ENCODE data around the gene AXIN2.

Gene AXIN2

GRCh38 chr17:65547253-65547670 lies 14.2 kb downstream of the AXIN2 start:
- Histone ChIP-seq H3K9me3 (ENCODE audit: insufficient read depth, low read length, severe bottlenecking) (no peaks in the 10 kb centered on the region), H3K36me3 (ENCODE audit: insufficient read depth, low read length) (peaks cover 15% of the 10 kb centered on the region; the same call in 1 of the 2 replicates), H3K79me2 (ENCODE audit: insufficient read depth, low read length) (no peaks in the 10 kb centered on the region), H3K9ac (ENCODE audit: low read depth, low read length) (no peak overlapping the region), H3K4me2 (ENCODE audit: insufficient read depth, low read length) (no peak overlapping the region), H3K4me3 (ENCODE audit: low read depth in 1 of 2, low read length in 2 of 2) (no peak overlapping the region), H2AFZ (ENCODE audit: low read depth, low read length) (no peak overlapping the region), H4K20me1 (ENCODE audit: insufficient read depth, low read length) (peaks cover 29% of the 10 kb centered on the region), H3K27ac (ENCODE audit: low read length) (no peak overlapping the region), H3K27me3 (ENCODE audit: insufficient read depth, low read length, poor library complexity) (no peaks in the 10 kb centered on the region), H3K4me1 (ENCODE audit: insufficient read depth, low read length) (no peaks in the 10 kb centered on the region)
- ATAC-seq (ENCODE audit: insufficient read depth, low read depth): no peak
- TF ChIP-seq CTCF (IDR thresholded peaks at IDR 0.05; ENCODE audit: borderline replicate concordance, extremely low read depth, low read length, poor library complexity, severe bottlenecking): no peak
- TF ChIP-seq EZH2 (IDR thresholded peaks at IDR 0.05; ENCODE audit: borderline replicate concordance, low read depth, low read length, severe bottlenecking): no peak
- no peak for DNase-seq

GRCh38 chr17:65546579-65546978 lies 14.9 kb downstream of the AXIN2 start:
- H3K4me2 ChIP-seq (ENCODE audit: insufficient read depth, low read length): no peak overlapping the region
- H3K9me3 ChIP-seq (ENCODE audit: insufficient read depth, low read length, severe bottlenecking): no peaks in the 10 kb centered on the region
- H3K9ac ChIP-seq (ENCODE audit: low read depth, low read length): no peak overlapping the region
- TF ChIP-seq CTCF (IDR thresholded peaks at IDR 0.05; ENCODE audit: borderline replicate concordance, extremely low read depth, low read length, poor library complexity, severe bottlenecking) (no peak), EZH2 (IDR thresholded peaks at IDR 0.05; ENCODE audit: borderline replicate concordance, low read depth, low read length, severe bottlenecking) (no peak)
- peaks cover 25% of the 10 kb centered on the region for H4K20me1 ChIP-seq (ENCODE audit: insufficient read depth, low read length)
- no peak overlapping the region for H3K27ac ChIP-seq (ENCODE audit: low read length)
- H3K4me1 ChIP-seq (ENCODE audit: insufficient read depth, low read length): no peaks in the 10 kb centered on the region
- ATAC-seq (ENCODE audit: insufficient read depth, low read depth): no peak
- no peak overlapping the region for H2AFZ ChIP-seq (ENCODE audit: low read depth, low read length)
- H3K27me3 ChIP-seq (ENCODE audit: insufficient read depth, low read length, poor library complexity): no peaks in the 10 kb centered on the region
- no peak for DNase-seq
- no peaks in the 10 kb centered on the region for H3K79me2 ChIP-seq (ENCODE audit: insufficient read depth, low read length)
- no peak overlapping the region for H3K4me3 ChIP-seq (ENCODE audit: low read depth in 1 of 2, low read length in 2 of 2)
- peaks cover 15% of the 10 kb centered on the region; the same call in 1 of the 2 replicates for H3K36me3 ChIP-seq (ENCODE audit: insufficient read depth, low read length)

- Histone ChIP-seq H2AFZ (ENCODE audit: low read depth, low read length) (no peak overlapping the region), H3K4me1 (ENCODE audit: insufficient read depth, low read length) (no peaks in the 10 kb centered on the region), H3K36me3 (ENCODE audit: insufficient read depth, low read length) (peaks cover 15% of the 10 kb centered on the region; the same call in 1 of the 2 replicates), H3K79me2 (ENCODE audit: insufficient read depth, low read length) (no peaks in the 10 kb centered on the region), H3K9ac (ENCODE audit: low read depth, low read length) (no peak overlapping the region), H3K4me2 (ENCODE audit: insufficient read depth, low read length) (no peak overlapping the region), H4K20me1 (ENCODE audit: insufficient read depth, low read length) (peaks cover 18% of the 10 kb centered on the region), H3K4me3 (ENCODE audit: low read depth in 1 of 2, low read length in 2 of 2) (no peak overlapping the region), H3K27me3 (ENCODE audit: insufficient read depth, low read length, poor library complexity) (no peaks in the 10 kb centered on the region), H3K27ac (ENCODE audit: low read length) (no peak overlapping the region), H3K9me3 (ENCODE audit: insufficient read depth, low read length, severe bottlenecking) (no peaks in the 10 kb centered on the region)
- DNase-seq: no peak
- no peak for ATAC-seq (ENCODE audit: insufficient read depth, low read depth)
- TF ChIP-seq CTCF (IDR thresholded peaks at IDR 0.05; ENCODE audit: borderline replicate concordance, extremely low read depth, low read length, poor library complexity, severe bottlenecking): no peak
- no peak for TF ChIP-seq EZH2 (IDR thresholded peaks at IDR 0.05; ENCODE audit: borderline replicate concordance, low read depth, low read length, severe bottlenecking)
These were observed 15.5 kb downstream of the AXIN2 start for GRCh38 chr17:65545705-65546523.
